Stimulated activated CD4-positive, alpha-beta T cell treated with anti-CD3 and anti-CD28 coated beads, Interleukin-12 subunit alpha, Interleukin-12 subunit beta, amount 100 ng/mL, for 24 hours (primary cell): ENCODE measurements around the gene DDX10.
"Not testable (repeated sequence)": the region's sequence is repeated elsewhere in the genome, so short reads cannot be mapped to it uniquely, and the experiment has no call there.

Experiments used
- DNase-seq, 2 experiments: peaks; one replicate each; pipeline ENCODE4 v3.0.0-alpha.2; 2020; ENCODE audit warnings: low read depth in 2 of 2

The DDX10 gene

DNA sequence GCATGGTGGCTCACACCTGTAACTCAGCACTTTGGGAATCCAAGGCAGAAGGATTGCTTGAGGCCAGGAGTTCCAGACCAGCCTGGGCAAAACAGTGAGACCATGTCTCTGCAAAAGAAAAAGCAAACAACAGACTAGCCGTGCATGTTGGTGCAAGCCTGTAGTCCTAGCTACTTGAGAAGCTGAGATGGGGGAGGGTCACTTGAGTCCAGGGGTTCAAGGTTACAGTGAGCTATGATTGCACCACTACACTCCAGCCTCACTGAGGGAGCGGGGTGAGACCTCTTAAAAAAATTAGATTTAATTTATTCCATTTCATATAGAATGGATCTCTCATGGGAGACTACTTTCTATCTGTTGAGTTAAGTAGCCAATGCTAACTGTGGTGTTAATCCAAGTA, 50.4 kb downstream of the DDX10 start:
- DNase-seq: no peak

DNA sequence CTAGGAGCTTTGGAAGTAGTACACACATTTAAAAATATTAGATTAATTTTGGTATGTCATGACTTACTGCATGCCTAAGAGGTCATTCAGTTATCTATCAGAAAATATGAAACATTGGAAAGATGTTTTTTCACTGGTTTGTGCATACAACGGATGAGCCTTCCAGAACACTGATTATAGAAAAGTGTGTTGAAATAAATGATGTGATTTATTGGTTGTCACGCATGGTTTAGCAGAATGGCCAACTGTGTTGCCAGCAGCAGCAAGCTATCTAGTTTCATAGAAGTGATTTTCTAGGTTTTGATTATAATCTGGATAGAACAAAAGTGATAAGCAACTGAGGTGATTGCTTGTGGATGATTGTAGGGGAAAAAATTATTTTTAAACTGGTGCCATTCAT, 53.6 kb downstream of the DDX10 start:
- no peak for DNase-seq

DNA sequence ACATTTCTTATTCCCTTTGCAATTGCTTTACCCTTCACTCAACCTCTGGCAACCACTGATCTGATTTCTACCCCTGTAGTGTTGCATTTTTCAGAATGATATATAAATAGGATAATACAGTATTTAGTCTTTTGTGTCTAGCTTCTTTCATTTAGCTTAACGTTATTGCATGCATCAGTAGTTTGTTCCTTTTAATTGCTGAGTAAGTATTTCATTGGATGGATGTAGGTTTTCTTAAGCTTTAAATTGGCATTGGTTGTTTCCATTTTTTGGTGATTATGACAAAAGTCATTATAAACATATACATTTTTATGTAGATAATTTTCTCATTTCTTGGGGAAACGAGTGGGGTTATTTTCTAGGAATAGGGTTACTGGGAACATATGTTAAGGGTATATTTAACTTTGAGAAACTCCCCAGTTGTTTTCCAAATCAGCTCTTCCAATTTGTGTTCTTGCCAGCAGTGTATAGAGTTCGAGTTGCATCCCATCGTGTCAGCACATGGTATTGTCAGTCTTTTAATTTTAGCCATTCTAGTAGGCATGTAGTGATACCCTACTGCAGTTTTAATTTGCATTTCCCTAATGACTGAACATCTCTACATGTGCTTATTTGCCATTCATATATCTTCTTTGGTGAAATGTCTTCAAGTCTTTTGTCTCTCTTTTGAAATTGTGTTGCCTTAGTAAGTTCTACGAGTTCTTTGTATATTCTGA, 60.3 kb downstream of the DDX10 start:
- no peak for DNase-seq

DNA sequence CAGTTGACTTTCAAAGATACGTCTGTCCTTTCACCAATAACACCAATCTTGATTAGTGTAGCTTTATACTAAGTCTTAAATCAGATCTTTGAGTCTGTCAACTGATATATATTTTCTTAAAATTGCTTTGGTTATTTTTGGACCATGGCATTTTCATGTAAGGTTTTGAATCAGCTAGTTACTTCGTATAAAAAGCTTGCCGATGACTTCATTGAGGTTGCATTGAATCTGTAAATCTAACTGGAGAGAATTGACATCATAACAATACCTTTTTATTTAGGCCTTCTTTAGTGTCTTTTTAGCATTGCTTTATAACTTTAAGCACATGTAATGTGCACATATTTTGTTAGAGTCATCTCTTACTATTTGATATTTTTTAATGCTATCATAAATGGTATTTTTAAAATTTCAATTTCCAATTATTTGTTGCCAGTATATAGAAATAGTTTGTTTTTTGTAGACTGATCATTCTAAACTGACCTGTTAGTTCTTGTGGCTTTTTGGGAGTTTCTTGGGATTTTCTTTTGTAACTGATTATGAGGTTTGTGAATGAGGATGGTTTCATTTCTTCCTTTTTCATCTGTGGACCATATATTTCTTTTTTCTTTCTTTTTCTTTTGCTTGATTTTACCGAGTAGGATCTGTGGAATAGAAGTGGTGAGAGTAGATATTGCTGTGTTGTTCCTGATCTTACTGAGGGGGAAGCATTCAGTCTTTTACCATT, 61.4 kb downstream of the DDX10 start:
- DNase-seq: no peak

DNA sequence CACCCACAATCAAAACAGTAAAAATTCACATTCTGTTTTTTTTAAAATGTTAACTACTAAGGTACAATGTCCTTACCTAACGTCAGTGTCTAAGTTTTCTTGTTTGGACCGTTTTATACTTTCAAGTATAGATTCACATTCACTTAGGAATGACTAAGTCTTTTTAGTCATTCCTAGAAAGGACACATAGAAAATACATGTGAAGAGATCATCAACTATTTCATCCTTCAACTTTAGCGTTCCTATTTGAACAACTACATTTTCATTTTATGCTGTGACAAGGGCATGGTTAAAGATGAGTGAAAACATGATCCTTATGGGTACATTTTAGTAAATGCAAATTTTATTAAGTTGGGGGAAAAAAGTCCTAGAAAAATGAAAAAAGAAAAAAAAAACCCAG, 62.8 kb downstream of the DDX10 start:
- no peak for DNase-seq

DNA sequence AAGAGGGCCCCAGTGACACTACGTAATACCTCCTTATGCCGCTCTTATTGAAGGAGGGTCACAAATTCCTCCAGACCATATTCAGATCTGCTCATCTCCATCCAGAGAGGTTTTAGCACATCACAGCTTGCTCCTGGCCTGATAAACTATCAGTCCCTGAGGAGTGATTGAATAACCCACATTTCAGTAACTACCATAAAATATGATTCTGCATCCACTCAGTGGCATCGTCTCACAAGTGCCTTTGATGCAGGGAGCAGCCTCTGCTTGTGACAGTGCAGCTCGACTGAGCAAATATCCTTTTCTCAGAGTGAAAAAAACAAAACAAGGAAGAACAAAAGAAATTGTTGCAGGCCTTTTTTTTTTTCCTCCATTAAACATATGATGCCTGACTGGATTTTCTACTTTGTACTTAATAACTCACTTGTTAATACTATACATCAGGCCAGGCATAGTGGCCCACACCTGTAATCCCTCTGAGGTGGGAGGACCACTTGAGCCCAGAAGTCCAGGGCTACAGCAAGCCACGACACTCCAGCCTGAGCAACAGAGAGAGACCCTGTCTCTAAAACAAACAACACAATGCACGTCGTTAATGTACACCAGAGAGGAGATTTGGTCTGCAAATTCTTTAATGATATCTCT, 64.5 kb downstream of the DDX10 start:
- no peak for DNase-seq

DNA sequence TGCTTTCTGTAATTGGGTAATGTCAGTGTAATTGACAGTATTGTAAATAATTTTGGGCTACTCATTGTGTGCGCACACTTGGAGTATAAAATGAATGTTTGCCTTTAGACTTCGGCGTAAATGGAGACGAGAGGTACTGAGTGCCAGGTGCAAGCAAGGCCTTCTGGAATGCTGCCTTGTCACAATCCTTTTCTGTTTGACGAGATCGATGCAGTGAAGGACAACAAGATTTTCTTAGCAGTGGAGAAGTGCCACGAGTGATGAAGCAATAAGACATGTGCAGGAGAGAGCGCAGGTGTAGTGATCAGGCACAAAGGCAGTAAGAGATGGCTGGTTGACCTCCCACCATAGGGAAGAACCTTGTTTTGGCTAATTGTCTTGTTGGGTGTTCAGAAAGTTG, 67.5 kb downstream of the DDX10 start:
- no peak for DNase-seq

DNA sequence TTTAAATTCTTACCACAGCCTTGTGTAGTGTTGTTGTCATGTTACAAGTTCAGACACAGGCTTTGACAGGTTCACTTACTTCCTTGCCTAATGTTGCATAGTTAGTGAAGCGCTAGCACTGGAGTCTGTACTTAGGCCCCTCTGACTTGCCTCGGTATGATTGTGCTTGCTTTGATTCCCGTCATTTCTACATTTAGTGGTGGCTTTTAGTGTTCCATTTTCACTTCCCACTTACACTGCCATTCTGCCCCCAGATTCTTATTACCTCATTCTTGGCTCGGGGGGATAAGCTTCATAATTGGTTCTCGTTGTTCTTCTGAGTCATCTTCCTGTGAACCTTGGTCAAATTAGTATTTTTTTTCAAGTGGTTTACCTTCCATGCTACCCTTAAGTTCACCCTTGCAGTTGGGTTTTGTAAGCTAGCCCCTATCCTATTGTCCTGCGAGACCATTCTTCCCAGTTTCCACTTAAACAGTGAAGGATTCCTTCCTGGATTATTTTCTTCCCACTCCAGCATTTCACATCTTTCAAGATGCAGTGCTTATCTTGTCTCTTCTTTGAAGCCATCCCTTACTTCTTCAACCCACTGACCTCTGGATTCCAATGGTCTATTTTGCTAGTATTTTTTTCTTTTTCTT, 68.7 kb downstream of the DDX10 start:
- peak in 1 of 2 experiments; percentile 10 for DNase-seq

DNA sequence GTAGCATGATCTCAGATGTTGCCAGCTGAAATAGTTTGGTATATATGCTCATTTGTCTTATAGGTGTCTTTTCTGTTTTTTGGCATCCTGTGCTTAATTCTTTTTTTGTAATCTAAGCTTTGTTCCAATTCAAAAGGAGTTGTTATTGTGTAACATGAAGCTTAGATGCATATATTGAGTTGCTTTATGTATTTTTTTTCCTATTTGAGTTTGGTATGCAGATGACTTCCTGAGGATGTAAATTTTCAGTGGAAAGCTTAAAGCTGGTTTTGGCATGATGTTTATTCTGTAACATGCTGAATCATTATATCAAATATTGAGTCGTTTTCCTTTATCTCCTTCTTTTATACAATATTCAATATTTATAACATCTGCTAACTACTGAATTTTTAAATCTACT, 69.4 kb downstream of the DDX10 start:
- DNase-seq: no peak

DNA sequence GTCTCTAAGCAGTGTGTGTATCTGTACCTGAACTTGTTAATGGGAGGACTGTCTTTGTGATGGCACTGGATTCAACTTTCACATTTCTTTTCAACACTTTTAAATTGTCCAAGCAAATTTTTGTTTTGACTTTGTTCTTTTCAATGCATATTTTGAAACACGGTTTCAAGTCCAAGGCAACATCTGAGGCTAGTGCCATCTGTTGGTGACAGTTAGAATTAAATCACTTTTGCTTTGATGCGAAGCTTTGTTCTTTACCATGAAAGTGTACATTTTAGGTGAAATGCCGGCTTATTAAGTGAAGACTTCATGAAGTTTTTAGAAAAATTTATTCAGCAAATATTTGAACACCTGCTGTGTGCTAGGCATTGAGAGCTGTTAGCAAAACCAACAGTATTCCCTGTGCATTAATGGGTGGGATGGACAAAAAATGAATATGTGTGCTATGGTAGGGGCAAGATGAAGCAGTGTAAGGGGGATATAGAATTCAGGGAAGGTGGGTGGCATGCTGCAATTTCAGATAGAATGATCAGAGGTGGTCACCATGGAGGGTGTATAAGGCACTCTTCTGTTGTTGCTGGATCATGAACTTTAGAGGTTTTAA, 70.2 kb downstream of the DDX10 start:
- DNase-seq: no peak

DNA sequence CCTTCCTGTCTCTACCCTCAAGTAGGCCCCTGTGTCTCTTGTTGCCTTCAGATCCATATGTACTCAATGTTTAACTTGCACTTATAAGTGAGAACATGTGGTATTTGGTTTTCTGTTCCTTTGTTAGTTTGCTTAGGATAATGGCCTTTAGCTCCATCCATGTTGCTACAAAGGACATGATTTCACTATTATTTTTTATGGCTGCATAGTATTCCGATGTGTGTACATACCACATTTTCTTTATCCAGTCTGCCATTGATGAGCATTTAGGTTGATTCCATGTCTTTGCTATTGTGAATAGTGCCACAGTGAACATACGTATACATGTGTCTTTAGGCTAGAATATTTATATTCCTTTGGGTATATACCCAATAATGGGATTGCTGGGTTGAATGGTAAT, 75.3 kb downstream of the DDX10 start:
- not testable (repeated sequence) for DNase-seq

DNA sequence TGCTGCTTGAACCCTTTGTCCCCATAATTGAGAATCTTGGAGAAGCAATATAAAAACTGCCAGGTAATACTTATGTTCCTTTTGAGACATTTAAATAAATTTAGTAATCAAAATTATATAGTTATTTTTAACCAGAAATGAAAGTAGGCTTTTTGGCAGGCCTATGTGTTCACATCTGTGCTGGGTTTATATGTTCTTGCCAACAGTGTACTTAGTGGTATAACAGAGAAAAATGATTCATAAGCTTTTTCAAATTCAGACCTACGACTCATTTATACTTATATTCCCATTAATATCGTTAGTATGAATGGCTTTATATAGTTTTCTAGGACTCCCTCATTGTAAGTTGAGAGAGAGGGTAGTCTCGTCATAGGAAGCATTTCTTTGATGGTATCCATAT, 79.0 kb downstream of the DDX10 start:
- DNase-seq: no peak

DNA sequence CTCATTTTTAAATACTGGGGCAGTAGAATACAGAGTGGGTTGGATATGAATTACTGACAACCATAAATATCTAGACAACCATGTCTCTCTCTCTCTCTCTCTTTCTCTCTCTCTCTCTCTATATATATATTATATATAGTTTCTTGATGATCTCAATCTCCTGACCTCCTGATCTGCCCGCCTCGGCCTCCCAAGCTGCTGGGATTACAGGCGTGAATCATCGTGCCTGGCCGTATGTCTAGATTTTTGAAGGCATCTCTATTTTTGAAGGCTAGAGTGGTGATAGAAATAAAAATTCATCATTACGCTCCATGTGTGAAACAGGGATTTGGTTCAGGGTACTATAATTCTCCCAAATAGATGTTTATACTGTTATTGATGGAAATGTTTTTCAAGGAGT, 84.1 kb downstream of the DDX10 start:
- DNase-seq: no peak

DNA sequence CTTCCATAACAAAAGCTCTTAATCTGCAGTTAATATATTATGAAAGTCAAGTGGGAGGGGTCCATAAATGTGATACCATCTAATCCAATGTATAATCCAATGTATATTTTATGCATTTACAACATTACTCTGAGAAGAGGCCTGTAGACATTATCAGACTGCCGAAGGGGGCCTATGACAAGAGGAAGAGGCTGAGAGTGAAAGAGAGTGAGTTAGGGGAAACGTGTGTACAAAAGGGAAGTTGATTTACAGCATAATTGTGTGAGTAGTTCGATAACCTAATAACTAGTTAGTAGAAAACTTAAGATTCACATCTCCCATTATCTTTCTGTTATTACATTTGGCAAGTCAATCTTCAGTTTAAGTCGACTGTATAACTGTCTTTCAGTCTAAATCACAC, 86.6 kb downstream of the DDX10 start:
- DNase-seq: no peak

DNA sequence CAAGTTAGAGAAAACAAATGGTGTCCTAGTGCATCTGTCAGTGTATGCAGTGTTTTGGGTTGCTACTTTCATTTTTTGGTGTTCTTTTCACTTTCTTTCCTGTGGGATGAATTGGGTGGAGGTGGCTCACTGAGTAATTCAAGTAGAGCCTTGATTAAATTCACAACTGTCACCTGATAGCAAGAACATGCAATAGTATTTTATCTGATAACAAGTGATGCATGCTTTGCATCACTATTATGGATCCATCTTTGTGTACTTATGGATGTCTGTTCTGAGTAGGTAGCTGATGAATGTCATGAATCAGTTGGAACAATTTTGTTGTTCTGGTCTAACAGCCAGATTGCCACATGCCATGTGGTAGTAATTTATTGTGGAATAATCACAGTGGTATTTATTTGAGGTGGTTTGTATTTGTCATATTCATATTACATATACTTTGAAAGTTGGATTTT, 87.5 kb downstream of the DDX10 start:
- DNase-seq: no peak

DNA sequence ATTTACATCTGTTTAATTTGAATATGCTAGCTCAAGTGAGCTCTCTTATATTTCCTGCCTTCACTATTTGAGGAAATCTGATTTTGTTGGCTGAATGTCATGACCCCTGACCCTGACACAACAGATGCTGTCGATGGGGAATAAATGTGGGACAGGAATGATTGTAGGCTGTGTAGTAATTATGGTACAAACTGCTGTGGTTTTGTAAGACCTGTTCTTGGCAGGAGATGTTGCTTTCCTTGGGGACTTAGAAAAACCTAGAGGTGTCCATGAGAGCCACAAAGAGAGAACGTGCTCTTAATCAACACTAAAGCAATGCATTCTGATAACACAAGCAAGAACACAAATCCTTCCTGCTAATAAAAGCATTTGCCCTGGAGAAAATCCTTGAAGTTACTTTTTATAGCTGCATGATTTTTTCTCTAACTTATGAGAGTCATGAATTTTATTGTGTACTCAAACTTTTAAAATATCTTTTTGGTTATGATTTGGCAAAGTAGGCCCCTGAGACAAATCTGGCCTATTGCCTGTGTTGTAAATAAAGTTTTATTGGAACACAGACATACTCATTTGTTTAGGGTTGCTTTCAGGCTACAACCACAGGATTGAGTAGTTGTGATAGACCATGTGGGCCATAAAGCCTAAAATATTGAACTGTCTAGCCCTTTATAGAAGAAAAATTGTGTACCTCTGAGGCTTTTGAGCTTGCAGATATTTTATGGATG, 90.2 kb downstream of the DDX10 start:
- DNase-seq: no peak

DNA sequence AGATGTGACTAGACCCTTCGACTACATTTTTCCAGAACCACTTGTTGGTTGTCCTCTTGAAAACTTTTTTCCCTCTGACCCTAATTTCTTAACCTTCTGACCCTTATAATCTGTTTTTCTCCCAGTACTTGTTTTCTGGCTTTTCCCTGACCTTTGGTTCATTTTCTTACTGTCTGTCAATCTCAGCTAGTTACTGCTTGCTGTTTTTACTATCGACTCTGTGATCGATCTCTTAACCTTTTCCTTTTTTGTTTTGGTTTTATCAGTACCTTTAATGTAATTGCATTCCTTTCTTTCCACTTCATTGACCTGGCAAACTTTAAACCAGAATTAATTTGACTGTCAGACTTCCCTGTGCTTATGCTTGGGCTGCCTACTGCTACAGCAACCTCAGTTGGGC, 92.8 kb downstream of the DDX10 start:
- no peak for DNase-seq

DNA sequence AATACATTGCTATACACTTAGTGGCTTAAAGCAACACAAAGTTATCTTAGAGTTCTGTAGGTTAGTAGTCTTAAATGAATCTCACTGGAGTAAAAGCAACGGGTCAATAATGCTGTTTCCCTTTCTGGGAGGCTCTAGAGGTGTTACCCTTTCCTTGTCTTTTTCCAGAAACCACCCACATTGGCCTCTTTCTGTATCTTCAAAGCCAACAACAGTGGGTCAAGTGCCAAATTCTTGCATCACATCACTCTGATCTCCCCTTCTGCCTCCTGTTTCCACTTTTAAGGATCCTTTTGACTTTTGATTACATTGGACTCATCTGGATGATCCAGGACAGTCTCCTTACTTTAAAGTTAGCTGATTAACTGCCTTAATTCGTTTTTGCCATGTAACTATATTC, 93.6 kb downstream of the DDX10 start:
- no peak for DNase-seq

DNA sequence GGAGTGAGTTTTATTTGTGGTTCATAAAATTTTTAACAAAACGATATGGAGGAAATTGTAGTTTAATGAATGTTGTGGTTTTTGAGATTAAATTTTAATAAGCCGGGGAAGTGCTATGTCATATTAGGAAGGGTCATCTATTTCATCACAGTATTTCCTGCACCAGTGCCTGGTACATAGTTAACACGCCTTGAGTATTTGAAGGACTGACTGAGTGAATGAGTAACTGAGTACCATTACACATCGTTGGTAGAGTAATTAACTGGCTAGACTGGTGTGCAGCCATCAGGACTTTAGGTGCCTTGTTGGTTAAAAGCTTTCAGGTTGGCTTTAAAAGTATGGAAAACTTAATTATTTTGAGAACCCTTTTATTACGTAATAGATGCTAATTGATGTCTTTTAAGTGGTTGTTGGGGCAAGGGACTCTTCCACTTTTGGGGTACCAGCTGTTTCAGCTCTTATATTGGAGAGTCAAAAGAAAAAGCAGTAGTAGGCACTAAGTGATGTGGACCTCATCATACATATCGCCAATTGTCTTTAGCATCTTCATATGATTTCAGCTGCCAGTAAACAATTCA, 101.8 kb downstream of the DDX10 start:
- DNase-seq: no peak

DNA sequence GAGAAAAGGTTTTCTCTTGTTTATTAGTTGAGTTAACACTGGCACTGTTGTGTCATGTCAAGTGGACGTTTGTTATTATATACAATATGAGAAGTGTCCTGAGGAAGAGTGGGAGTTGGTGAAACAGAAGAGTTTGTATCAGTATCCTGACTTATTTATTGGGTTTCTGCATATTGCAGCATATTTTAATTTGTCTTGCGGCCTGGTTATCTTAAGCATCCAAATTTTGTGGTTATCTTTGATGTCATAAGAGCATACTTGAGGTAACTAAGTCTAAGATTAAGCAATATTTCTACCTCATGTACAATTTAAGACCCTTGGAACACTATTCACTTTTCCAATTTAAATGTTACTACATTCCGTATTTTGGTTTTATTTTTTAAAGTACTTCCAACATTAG, 103.5 kb downstream of the DDX10 start:
- no peak for DNase-seq

DNA sequence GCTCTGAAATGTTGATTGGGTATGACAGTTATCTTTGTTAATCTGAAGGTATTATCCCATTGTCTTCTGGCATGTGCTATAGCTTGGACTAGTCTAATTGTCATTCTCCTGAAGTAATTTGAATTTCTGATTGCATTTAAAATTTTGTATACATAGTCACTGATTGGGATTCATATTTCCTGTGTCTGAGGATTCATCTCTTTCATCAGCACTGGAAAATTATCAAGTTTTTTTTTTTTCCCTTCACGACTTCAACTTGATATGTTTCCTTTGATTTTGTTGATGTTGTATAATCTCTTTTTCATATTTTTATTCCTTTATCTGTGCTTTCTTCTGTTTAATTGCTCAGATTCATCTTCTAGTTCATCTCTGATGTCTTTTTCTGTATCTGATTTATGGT, 104.1 kb downstream of the DDX10 start:
- DNase-seq: no peak
